Heart right ventricle (tissue), 16 donors: ENCODE measurements around the gene XPO6. TPM values are rescaled to one million over a fixed set of nuclear protein-coding genes. Genes with fewer than 3 reads are reported as not detected.

Experiments
- ATAC-seq, 8 donors: fragments of 200-7000 bp; cut with Tn5 transposase; one replicate each; pipeline ENCODE4 v1.9.1; 2020; ENCODE audit warnings: mild to moderate bottlenecking in 8 of 8, moderate library complexity in 8 of 8, moderate number of reproducible peaks in 1 of 8
- DNase-seq, 2 donors: peaks; one replicate each; pipeline ENCODE4 v3.0.0-alpha.2; 2020
- H3K27ac ChIP-seq, 10 donors: fragments of 200-600 bp; sonication (generic) in 2 of 10; one replicate each; pipeline versions ENCODE4 v1.5.0 to v1.8.0; 2020 to 2022; ENCODE audit warnings: mild to moderate bottlenecking in 3 of 10
- H3K27me3 ChIP-seq, 7 donors: fragments of 200-600 bp; one replicate each; pipeline ENCODE4 v1.8.0; 2021 to 2022; ENCODE audit warnings: mild to moderate bottlenecking in 2 of 7
- H3K36me3 ChIP-seq, 9 donors: fragments of 200-600 bp; sonication (generic) in 1 of 9; one replicate each; pipeline versions ENCODE4 v1.5.0 to v1.8.0; 2020 to 2022; ENCODE audit warnings: mild to moderate bottlenecking in 2 of 9
- H3K4me1 ChIP-seq, 9 donors: fragments of 200-600 bp; sonication (generic) in 1 of 9; one replicate each; pipeline versions ENCODE4 v1.5.0 to v1.8.0; 2020 to 2022; ENCODE audit warnings: mild to moderate bottlenecking in 4 of 9
- H3K4me3 ChIP-seq, 10 donors: fragments of 200-600 bp; sonication (generic) in 2 of 10; one replicate each; pipeline versions ENCODE4 v1.5.0 to v1.8.0; 2020 to 2022; ENCODE audit warnings: mild to moderate bottlenecking in 7 of 10, moderate library complexity in 2 of 10
- H3K9me3 ChIP-seq, 11 donors: fragments of 200-600 bp in 10 of 11; sonication (generic) in 2 of 11; one replicate each; pipeline versions ENCODE4 v1.5.0 to v1.8.0; 2013 to 2022; ENCODE audit warnings: mild to moderate bottlenecking in 2 of 11, control low read depth in 1 of 11, moderate library complexity in 1 of 11
- WGBS, 2 donors: extraction: QIAGEN DNeasy Blood & Tissue Kit; methylation state at CpG; one replicate each; pipeline ENCODE4 v1.1.7; 2013; ENCODE audit warnings: inconsistent platforms in 1 of 2; 5-methylcytosine and 5-hydroxymethylcytosine counted together
- intact Hi-C, 10 donors: fragments of 100-400 bp; cut with DNase I; formaldehyde crosslinking; loops; one replicate each; pipeline versions ENCODE4 v1.11.1 to v1.14.2; 2022
- polyA plus RNA-seq, 2 donors: library from polyadenylated mRNA; stranded (reverse); fragments of 200-250 nt; gene quantifications; one replicate each; pipeline ENCODE4 v1.2.3, GENCODE V29; 2013
- total RNA-seq, 10 donors: library from RNA; stranded (reverse); fragmentation: NEBNext Ultra II Directional in 3 of 10; extraction: Animal tissue kit (Norgen Biotek cat#: 25700) in 3 of 10; gene quantifications; one replicate each; pipeline versions ENCODE4 v1.2.1 to v1.2.4, GENCODE V29; 2021 to 2023
- TF ChIP-seq, protein P1 (sequence below), 9 donors: fragments of 200-600 bp; sonication (generic) in 2 of 9; IDR thresholded peaks; one replicate each; pipeline versions ENCODE4 v1.5.0 to v1.8.0; 2021 to 2022; ENCODE audit warnings: antibody characterized with exemption in 9 of 9, mild to moderate bottlenecking in 5 of 9, moderate library complexity in 1 of 9
- donor health status: Arrhythmogenic right ventricular cardiomyopathy.
- donor health status: ischemic (EF 13 %, LVEDD 7.1; RV severe dilation, severe dysfunction).
- donor health status: healthy with polysubstance abuse.
- donor health status: DM: no; HTN: yes; CAD: no.
- donor health status: DM: no; HTN: no; CAD: no.
- donor health status: ischemic (EF 25% LVEDD 6.9; RV normal size, moderate dysfunction).
- donor health status: ischemic (EF 25% LVEDD 5.7; RV mildly dilated, moderate dysfunction).
- donor health status: healthy.
- donor health status: DM: yes; HTN: yes; CAD: no.
- donor health status: Ischemic cardiomyopathy.
- donor health status: ischemic (EF 35%, LVEDD 5.7; RV mildly dilated, moderate dysfunction).
- donor health status: nonischemic (EF 11% LVEDD 7.7; RV severe dilation, severe dysfunction).
- donor health status: DM: yes; HTN: yes; CAD: no.
- donor health status: PGD.
- donor health status: ischemic (EF 29% LVEDD 5.4; RV normal size, mild dysfunction).
- donor health status: nonischemic (EF 23%, LVEDD 6.1; RV moderate dilation, normal function).

XPO6 gene
- total and polyA plus RNA-seq, 12 donors: 22.1 to 41.8 (median 29.3) TPM

DNA sequence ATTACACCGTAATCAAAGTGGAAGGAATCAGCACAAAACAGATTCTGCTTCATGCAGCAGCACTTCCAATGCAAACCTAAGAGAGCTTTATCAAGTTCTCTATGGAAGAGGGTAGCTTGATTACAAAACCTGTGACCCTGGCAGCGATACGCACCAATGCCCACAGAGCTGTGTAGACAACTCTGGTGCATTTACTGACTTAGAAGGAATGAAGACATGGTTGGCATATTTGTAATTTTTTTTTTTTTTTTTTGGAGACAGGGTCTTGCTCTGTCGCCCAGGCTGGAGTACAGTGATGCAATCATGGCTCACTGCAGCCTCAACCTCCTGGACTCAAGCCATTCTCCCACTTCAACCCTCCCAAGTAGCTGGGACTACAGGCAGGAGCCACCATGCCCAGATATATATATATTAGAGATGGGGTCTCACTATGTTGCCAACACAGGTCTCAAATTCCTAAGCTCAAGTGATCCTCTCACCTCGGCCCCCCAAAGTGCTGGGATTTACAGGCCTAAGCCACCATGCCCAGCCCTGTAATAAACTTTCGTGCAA lies 49.4 kb downstream of the XPO6 start:
- Histone ChIP-seq H3K9me3 (no peaks in the 10 kb centered on the region), H3K36me3 (peaks cover 0 to 52% (median 8%) of the 10 kb centered on the region in 9 donors), H3K27me3 (no peaks in the 10 kb centered on the region), H3K4me3 (no peak overlapping the region), H3K27ac (peak overlapping the region in 1 of 10 donors; percentile 82), H3K4me1 (peaks cover 0 to 86% (median 14%) of the 10 kb centered on the region in 9 donors)
- ATAC-seq (no peak), DNase-seq (no peak)
- TF ChIP-seq, protein P1, sequence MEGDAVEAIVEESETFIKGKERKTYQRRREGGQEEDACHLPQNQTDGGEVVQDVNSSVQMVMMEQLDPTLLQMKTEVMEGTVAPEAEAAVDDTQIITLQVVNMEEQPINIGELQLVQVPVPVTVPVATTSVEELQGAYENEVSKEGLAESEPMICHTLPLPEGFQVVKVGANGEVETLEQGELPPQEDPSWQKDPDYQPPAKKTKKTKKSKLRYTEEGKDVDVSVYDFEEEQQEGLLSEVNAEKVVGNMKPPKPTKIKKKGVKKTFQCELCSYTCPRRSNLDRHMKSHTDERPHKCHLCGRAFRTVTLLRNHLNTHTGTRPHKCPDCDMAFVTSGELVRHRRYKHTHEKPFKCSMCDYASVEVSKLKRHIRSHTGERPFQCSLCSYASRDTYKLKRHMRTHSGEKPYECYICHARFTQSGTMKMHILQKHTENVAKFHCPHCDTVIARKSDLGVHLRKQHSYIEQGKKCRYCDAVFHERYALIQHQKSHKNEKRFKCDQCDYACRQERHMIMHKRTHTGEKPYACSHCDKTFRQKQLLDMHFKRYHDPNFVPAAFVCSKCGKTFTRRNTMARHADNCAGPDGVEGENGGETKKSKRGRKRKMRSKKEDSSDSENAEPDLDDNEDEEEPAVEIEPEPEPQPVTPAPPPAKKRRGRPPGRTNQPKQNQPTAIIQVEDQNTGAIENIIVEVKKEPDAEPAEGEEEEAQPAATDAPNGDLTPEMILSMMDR (IDR thresholded peaks at IDR 0.05): no peak
- 95% methylated on average over 6 of the region's 6 CpGs for WGBS, 2 donors
- intact Hi-C loops: no loop called here

DNA sequence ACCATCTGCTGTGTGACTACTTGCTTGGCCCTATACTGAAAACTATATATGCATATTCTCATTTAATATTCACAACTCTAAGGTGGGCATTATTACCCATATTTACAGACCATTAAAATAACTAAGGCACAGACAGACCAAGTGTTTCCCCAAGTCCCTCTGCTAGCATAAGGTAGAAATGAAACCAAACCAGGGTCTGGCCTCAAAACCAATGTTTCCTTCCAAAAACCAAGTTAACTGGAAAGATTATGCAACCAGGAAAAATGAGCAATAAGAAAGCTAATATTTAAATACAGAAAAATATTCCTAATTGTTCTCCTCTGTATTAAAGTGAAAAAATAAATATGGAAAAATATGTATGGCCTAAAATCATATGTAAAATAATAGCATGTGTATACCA lies 50.1 kb downstream of the XPO6 start:
- H3K27ac ChIP-seq: peak overlapping the region in 1 of 10 donors; percentile 82
- no peak for ATAC-seq
- no peaks in the 10 kb centered on the region for H3K9me3 ChIP-seq
- intact Hi-C loops: no loop called here
- peaks cover 0 to 88% (median 14%) of the 10 kb centered on the region in 9 donors for H3K4me1 ChIP-seq
- H3K36me3 ChIP-seq: peaks cover 0 to 49% (median 8%) of the 10 kb centered on the region in 9 donors
- no peak overlapping the region for H3K4me3 ChIP-seq
- DNase-seq: no peak
- H3K27me3 ChIP-seq: no peaks in the 10 kb centered on the region
- TF ChIP-seq, protein P1 (IDR thresholded peaks at IDR 0.05): no peak

DNA sequence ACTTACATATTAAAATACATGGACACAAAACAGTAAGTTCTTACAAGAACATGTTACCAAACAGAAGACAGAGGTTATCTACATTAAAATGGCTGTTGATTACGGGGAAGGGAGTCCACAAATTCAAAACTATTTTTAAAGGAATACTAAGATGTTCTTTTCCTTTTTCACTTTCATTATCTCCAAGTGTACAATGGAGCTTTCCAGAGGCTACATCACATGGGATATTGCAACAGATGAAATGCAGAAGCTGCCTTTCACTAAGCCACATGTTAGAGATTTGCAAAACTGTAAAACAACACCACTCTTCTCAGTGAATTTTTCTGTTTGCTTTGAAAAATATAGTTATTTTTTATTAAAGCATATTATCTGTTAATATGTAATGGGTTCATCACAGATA lies 53.6 kb downstream of the XPO6 start:
- intact Hi-C loops: loop anchor here in 1 of 10 donors (10.0 kb wide), 1 partner anchor 53 kb away; no protein-coding TSS in a partner anchor
- H3K4me3 ChIP-seq: peak overlapping the region in 1 of 10 donors; percentile 5
- no peak for DNase-seq

DNA sequence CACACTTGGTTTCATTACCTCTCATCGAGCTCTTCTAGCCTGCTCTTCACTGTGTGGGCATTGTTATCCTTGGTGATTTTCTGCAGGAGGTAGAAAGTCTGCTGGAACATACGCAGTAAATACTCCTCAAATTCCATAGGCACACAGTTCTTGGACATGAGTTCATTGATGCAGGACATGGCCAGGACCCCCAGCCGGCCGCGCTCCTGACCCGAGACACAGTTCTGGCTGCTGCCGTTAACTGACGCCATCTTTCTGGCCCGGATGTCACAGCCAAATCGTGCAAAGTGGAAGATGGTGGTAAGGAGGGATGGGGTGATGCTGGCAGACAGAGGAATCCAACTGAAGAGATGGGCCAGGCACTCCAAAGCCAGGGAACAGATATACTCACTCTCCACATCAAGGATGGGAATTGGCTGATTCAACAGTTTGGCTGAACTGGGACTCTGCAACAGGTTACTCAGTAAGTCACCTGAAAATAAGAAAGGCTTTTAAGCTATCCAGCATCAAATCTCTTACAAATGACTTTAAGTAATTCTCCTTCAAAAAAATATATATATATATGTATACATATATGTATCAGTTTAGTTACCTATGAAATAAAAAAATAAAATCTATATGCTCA lies 55.6 kb downstream of the XPO6 start:
- no peak for DNase-seq
- Histone ChIP-seq H3K9me3 (no peaks in the 10 kb centered on the region), H3K4me1 (peaks cover 0 to 36% (median 12%) of the 10 kb centered on the region in 9 donors), H3K27me3 (no peaks in the 10 kb centered on the region), H3K27ac (no peak overlapping the region), H3K4me3 (no peak overlapping the region), H3K36me3 (peaks cover 0 to 63% (median 25%) of the 10 kb centered on the region in 9 donors)
- no peak for ATAC-seq
- WGBS, 2 donors: 96 to 97% methylated on average over 10 of the region's 10 CpGs
- intact Hi-C loops: loop anchor here in 1 of 10 donors (10.0 kb wide), 1 partner anchor 51 kb away; no protein-coding TSS in a partner anchor
- TF ChIP-seq, protein P1 (IDR thresholded peaks at IDR 0.05): no peak

More for the DNA sequence above, 53.6 kb downstream of the XPO6 start:
- 49 to 66% methylated on average over 1 of the region's 1 CpG for WGBS, 2 donors
- TF ChIP-seq, protein P1 (IDR thresholded peaks at IDR 0.05): no peak
- Histone ChIP-seq H3K4me1 (peaks cover 0 to 55% (median 13%) of the 10 kb centered on the region in 9 donors), H3K27ac (peak overlapping the region in 6 of 10 donors; percentile 7 to 86 (median 34)), H3K27me3 (no peaks in the 10 kb centered on the region), H3K9me3 (no peaks in the 10 kb centered on the region), H3K36me3 (peaks cover 0 to 49% (median 10%) of the 10 kb centered on the region in 9 donors)
- ATAC-seq: peak in 7 of 8 donors; percentile 43 to 81 (median 71)
